WTC11 (cell line): Measurements from ENCODE around the gene CPSF3. TPM values are rescaled to one million over a fixed set of nuclear protein-coding genes. Genes with fewer than 3 reads are reported as not detected.

Experiments used
- ATAC-seq: fragments of 200-7000 bp; cut with Tn5 transposase; 2 replicates; pipeline ENCODE4 v1.10.0; 2021; ENCODE audit warnings: mild to moderate bottlenecking, moderate library complexity
- CTCF ChIA-PET: fragments of 300-600 bp; sonication (Branson Sonifier 250); formaldehyde crosslinking; loops from one replicate; lab custom pipeline; 2021; ENCODE audit warnings: antibody characterized with exemption; lab: Charles Lee
- POLR2A ChIA-PET: fragments of 350-600 bp; sonication (Branson Sonifier 250); formaldehyde crosslinking; loops from one replicate; lab custom pipeline; 2021; ENCODE audit warnings: antibody characterized with exemption; lab: Charles Lee
- DNase-seq: peaks from one replicate; pipeline ENCODE4 v3.0.0; 2021; ENCODE audit warnings: low spot score
- H3K27ac Mint-ChIP-seq: 2 replicates; pipeline ENCODE4 v1.8.0; 2021; ENCODE audit warnings: mixed read lengths
- H3K27me3 Mint-ChIP-seq: 2 replicates; pipeline ENCODE4 v1.8.0; 2021; ENCODE audit warnings: low read depth, mild to moderate bottlenecking, moderate library complexity, mixed read lengths
- H3K36me3 Mint-ChIP-seq: 2 replicates; pipeline ENCODE4 v1.8.0; 2021; ENCODE audit warnings: mixed read lengths
- H3K4me1 Mint-ChIP-seq: 2 replicates; pipeline ENCODE4 v1.8.0; 2022; ENCODE audit warnings: mixed read lengths
- H3K4me3 Mint-ChIP-seq: 2 replicates; pipeline ENCODE4 v1.8.0; 2021; ENCODE audit warnings: mild to moderate bottlenecking, moderate library complexity, mixed read lengths
- H3K9me3 Mint-ChIP-seq: 2 replicates; pipeline ENCODE4 v1.8.0; 2021; ENCODE audit warnings: mixed read lengths
- CBFB ChIP-seq: sonication (generic); formaldehyde crosslinking; IDR thresholded peaks from 2 replicates; pipeline ENCODE4 v1.8.1; 2022; ENCODE audit warnings: mild to moderate bottlenecking, low read depth, missing genetic modification reagents
- CREB1 ChIP-seq: sonication (generic); formaldehyde crosslinking; IDR thresholded peaks from 2 replicates; pipeline ENCODE4 v1.8.0; 2023; ENCODE audit warnings: mild to moderate bottlenecking, missing genetic modification reagents
- CREM ChIP-seq: sonication (generic); formaldehyde crosslinking; IDR thresholded peaks from 2 replicates; pipeline ENCODE4 v1.8.1; 2022; ENCODE audit warnings: mild to moderate bottlenecking, missing genetic modification reagents, moderate library complexity
- ETV6 ChIP-seq: sonication (generic); formaldehyde crosslinking; IDR thresholded peaks from 2 replicates; pipeline ENCODE4 v1.8.1; 2022; ENCODE audit warnings: mild to moderate bottlenecking, missing genetic modification reagents
- GRHL2 ChIP-seq: fragments of 250-450 bp; sonication (Bioruptor Pico); IDR thresholded peaks from 2 replicates; pipeline ENCODE4 v1.8.0; 2022; ENCODE audit warnings: mild to moderate bottlenecking, moderate library complexity; ENCODE audit not compliant: insufficient replicate concordance, severe bottlenecking
- GTF2I ChIP-seq: fragments of 250-450 bp; sonication (Bioruptor Pico); conservative IDR thresholded peaks from 2 replicates; pipeline ENCODE4 v1.4.0; 2021; ENCODE audit warnings: mild to moderate bottlenecking
- RELA ChIP-seq: sonication (generic); formaldehyde crosslinking; IDR thresholded peaks from 2 replicates; pipeline ENCODE4 v1.8.1; 2022; ENCODE audit warnings: missing genetic modification reagents, mild to moderate bottlenecking, borderline replicate concordance
- RORB ChIP-seq: fragments of 250-450 bp; sonication (Bioruptor Pico); IDR thresholded peaks from 2 replicates; pipeline ENCODE4 v1.9.0; 2021; ENCODE audit warnings: mild to moderate bottlenecking
- ZBTB21 ChIP-seq: sonication (generic); formaldehyde crosslinking; IDR thresholded peaks from 2 replicates; pipeline ENCODE4 v1.8.1; 2023; ENCODE audit warnings: mild to moderate bottlenecking, missing genetic modification reagents, borderline replicate concordance
- ZNF396 ChIP-seq: fragments of 250-450 bp; sonication (Bioruptor Pico); IDR thresholded peaks from 2 replicates; pipeline ENCODE4 v1.8.0; 2021; ENCODE audit warnings: mild to moderate bottlenecking, moderate library complexity, borderline replicate concordance
- total RNA-seq: library from RNA; stranded (reverse); gene quantifications from 3 replicates; pipeline ENCODE4 v1.2.3, GENCODE V29; 2021
- TF ChIP-seq, protein P1 (sequence below): sonication (generic); formaldehyde crosslinking; IDR thresholded peaks from 2 replicates; pipeline ENCODE4 v1.8.0; 2022; ENCODE audit warnings: mild to moderate bottlenecking, missing genetic modification reagents
- TF ChIP-seq, protein P2 (sequence below): fragments of 250-450 bp; sonication (Bioruptor Pico); IDR thresholded peaks from 2 replicates; pipeline ENCODE4 v1.9.0; 2021; ENCODE audit warnings: mild to moderate bottlenecking, borderline replicate concordance
- TF ChIP-seq, protein P3 (sequence below): sonication (generic); formaldehyde crosslinking; IDR thresholded peaks from 2 replicates; pipeline ENCODE4 v1.8.1; 2022; ENCODE audit warnings: missing genetic modification reagents, borderline replicate concordance
- TF ChIP-seq, protein P4 (sequence below): sonication (generic); formaldehyde crosslinking; IDR thresholded peaks from 2 replicates; pipeline ENCODE4 v1.8.0; 2022; ENCODE audit warnings: mild to moderate bottlenecking, missing genetic modification reagents
- TF ChIP-seq, protein P5 (sequence below): fragments of 250-450 bp; sonication (Bioruptor Pico); IDR thresholded peaks from 2 replicates; pipeline ENCODE4 v1.9.0; 2021; ENCODE audit warnings: moderate library complexity, mild to moderate bottlenecking, inconsistent platforms, borderline replicate concordance
- TF ChIP-seq, protein P6 (sequence below): fragments of 250-450 bp; sonication (Bioruptor Pico); IDR thresholded peaks from 2 replicates; pipeline ENCODE4 v1.8.0; 2021; ENCODE audit warnings: mild to moderate bottlenecking
- TF ChIP-seq, protein P7 (sequence below): sonication (generic); formaldehyde crosslinking; IDR thresholded peaks from 2 replicates; pipeline ENCODE4 v1.8.1; 2022; ENCODE audit warnings: low read depth, mild to moderate bottlenecking, moderate library complexity, missing genetic modification reagents, borderline replicate concordance
- TF ChIP-seq, protein P8 (sequence below): sonication (generic); formaldehyde crosslinking; IDR thresholded peaks from 2 replicates; pipeline ENCODE4 v1.8.1; 2022; ENCODE audit warnings: mild to moderate bottlenecking, moderate library complexity, missing genetic modification reagents

Gene CPSF3
- total RNA-seq, 1 experiment from 2014 or later, result 88.4 TPM

DNA sequence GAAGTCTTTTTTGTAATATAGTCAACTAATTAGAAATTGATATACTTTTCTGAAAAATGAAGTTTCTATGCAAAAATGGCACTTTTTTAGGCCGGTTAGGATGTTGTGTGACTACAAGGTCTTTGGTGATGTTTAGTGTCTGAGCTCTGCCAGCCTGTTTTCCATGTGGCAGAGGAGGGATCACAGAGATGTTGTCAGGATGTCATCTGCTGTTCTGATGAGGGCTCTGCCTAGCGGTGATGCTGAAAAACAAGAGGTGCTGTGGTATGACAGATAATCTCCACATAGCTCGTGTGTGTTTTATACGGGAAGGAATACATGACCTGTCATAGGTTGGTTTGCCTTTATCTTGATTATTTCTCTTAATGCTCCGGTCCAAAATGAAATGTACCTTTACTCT lies 38.9 kb downstream of the CPSF3 start:
- no peak for DNase-seq
- H3K27ac Mint-ChIP-seq, result no peak overlapping the region
- H3K9me3 Mint-ChIP-seq, result no peaks in the 10 kb centered on the region
- ATAC-seq, result no peak
- no peaks in the 10 kb centered on the region for H3K27me3 Mint-ChIP-seq
- POLR2A ChIA-PET, result no interaction called here
- TF ChIP-seq CREB1 (no peak), CREM (CRISPR knock-in tag) (no peak), ZBTB21 (CRISPR knock-in tag) (no peak), CBFB (CRISPR knock-in tag) (no peak), ZNF396 (CRISPR knock-in tag) (no peak), GRHL2 (CRISPR knock-in tag) (no peak), GTF2I (CRISPR knock-in tag) (no peak), RORB (CRISPR knock-in tag) (no peak), ETV6 (CRISPR knock-in tag) (no peak), RELA (CRISPR knock-in tag) (no peak)
- TF ChIP-seq, protein P1, sequence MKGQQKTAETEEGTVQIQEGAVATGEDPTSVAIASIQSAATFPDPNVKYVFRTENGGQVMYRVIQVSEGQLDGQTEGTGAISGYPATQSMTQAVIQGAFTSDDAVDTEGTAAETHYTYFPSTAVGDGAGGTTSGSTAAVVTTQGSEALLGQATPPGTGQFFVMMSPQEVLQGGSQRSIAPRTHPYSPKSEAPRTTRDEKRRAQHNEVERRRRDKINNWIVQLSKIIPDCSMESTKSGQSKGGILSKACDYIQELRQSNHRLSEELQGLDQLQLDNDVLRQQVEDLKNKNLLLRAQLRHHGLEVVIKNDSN (CRISPR knock-in tag), result no peak
- TF ChIP-seq, protein P2, sequence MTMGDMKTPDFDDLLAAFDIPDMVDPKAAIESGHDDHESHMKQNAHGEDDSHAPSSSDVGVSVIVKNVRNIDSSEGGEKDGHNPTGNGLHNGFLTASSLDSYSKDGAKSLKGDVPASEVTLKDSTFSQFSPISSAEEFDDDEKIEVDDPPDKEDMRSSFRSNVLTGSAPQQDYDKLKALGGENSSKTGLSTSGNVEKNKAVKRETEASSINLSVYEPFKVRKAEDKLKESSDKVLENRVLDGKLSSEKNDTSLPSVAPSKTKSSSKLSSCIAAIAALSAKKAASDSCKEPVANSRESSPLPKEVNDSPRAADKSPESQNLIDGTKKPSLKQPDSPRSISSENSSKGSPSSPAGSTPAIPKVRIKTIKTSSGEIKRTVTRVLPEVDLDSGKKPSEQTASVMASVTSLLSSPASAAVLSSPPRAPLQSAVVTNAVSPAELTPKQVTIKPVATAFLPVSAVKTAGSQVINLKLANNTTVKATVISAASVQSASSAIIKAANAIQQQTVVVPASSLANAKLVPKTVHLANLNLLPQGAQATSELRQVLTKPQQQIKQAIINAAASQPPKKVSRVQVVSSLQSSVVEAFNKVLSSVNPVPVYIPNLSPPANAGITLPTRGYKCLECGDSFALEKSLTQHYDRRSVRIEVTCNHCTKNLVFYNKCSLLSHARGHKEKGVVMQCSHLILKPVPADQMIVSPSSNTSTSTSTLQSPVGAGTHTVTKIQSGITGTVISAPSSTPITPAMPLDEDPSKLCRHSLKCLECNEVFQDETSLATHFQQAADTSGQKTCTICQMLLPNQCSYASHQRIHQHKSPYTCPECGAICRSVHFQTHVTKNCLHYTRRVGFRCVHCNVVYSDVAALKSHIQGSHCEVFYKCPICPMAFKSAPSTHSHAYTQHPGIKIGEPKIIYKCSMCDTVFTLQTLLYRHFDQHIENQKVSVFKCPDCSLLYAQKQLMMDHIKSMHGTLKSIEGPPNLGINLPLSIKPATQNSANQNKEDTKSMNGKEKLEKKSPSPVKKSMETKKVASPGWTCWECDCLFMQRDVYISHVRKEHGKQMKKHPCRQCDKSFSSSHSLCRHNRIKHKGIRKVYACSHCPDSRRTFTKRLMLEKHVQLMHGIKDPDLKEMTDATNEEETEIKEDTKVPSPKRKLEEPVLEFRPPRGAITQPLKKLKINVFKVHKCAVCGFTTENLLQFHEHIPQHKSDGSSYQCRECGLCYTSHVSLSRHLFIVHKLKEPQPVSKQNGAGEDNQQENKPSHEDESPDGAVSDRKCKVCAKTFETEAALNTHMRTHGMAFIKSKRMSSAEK, result no peak
- TF ChIP-seq, protein P3, sequence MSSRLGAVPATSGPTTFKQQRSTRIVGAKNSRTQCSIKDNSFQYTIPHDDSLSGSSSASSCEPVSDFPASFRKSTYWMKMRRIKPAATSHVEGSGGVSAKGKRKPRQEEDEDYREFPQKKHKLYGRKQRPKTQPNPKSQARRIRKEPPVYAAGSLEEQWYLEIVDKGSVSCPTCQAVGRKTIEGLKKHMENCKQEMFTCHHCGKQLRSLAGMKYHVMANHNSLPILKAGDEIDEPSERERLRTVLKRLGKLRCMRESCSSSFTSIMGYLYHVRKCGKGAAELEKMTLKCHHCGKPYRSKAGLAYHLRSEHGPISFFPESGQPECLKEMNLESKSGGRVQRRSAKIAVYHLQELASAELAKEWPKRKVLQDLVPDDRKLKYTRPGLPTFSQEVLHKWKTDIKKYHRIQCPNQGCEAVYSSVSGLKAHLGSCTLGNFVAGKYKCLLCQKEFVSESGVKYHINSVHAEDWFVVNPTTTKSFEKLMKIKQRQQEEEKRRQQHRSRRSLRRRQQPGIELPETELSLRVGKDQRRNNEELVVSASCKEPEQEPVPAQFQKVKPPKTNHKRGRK, result no peak
- TF ChIP-seq, protein P4, sequence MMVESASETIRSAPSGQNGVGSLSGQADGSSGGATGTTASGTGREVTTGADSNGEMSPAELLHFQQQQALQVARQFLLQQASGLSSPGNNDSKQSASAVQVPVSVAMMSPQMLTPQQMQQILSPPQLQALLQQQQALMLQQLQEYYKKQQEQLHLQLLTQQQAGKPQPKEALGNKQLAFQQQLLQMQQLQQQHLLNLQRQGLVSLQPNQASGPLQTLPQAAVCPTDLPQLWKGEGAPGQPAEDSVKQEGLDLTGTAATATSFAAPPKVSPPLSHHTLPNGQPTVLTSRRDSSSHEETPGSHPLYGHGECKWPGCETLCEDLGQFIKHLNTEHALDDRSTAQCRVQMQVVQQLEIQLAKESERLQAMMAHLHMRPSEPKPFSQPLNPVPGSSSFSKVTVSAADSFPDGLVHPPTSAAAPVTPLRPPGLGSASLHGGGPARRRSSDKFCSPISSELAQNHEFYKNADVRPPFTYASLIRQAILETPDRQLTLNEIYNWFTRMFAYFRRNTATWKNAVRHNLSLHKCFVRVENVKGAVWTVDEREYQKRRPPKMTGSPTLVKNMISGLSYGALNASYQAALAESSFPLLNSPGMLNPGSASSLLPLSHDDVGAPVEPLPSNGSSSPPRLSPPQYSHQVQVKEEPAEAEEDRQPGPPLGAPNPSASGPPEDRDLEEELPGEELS (CRISPR knock-in tag), result no peak
- TF ChIP-seq, protein P5, sequence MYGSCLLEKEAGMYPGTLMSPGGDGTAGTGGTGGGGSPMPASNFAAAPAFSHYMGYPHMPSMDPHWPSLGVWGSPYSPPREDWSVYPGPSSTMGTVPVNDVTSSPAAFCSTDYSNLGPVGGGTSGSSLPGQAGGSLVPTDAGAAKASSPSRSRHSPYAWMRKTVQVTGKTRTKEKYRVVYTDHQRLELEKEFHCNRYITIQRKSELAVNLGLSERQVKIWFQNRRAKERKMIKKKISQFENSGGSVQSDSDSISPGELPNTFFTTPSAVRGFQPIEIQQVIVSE (CRISPR knock-in tag), result no peak
- TF ChIP-seq, protein P6, sequence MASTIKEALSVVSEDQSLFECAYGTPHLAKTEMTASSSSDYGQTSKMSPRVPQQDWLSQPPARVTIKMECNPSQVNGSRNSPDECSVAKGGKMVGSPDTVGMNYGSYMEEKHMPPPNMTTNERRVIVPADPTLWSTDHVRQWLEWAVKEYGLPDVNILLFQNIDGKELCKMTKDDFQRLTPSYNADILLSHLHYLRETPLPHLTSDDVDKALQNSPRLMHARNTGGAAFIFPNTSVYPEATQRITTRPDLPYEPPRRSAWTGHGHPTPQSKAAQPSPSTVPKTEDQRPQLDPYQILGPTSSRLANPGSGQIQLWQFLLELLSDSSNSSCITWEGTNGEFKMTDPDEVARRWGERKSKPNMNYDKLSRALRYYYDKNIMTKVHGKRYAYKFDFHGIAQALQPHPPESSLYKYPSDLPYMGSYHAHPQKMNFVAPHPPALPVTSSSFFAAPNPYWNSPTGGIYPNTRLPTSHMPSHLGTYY (CRISPR knock-in tag), result no peak
- TF ChIP-seq, protein P7, sequence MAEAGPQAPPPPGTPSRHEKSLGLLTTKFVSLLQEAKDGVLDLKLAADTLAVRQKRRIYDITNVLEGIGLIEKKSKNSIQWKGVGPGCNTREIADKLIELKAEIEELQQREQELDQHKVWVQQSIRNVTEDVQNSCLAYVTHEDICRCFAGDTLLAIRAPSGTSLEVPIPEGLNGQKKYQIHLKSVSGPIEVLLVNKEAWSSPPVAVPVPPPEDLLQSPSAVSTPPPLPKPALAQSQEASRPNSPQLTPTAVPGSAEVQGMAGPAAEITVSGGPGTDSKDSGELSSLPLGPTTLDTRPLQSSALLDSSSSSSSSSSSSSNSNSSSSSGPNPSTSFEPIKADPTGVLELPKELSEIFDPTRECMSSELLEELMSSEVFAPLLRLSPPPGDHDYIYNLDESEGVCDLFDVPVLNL (CRISPR knock-in tag), result no peak
- TF ChIP-seq, protein P8, sequence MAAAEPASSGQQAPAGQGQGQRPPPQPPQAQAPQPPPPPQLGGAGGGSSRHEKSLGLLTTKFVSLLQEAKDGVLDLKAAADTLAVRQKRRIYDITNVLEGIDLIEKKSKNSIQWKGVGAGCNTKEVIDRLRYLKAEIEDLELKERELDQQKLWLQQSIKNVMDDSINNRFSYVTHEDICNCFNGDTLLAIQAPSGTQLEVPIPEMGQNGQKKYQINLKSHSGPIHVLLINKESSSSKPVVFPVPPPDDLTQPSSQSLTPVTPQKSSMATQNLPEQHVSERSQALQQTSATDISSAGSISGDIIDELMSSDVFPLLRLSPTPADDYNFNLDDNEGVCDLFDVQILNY, result no peak
- CTCF ChIA-PET, result no interaction called here
- peaks cover 42% of the 10 kb centered on the region for H3K36me3 Mint-ChIP-seq
- H3K4me1 Mint-ChIP-seq, result peaks cover 6% of the 10 kb centered on the region
- no peak overlapping the region for H3K4me3 Mint-ChIP-seq
